ENCODE data around the gene NTSR1.

DNA sequence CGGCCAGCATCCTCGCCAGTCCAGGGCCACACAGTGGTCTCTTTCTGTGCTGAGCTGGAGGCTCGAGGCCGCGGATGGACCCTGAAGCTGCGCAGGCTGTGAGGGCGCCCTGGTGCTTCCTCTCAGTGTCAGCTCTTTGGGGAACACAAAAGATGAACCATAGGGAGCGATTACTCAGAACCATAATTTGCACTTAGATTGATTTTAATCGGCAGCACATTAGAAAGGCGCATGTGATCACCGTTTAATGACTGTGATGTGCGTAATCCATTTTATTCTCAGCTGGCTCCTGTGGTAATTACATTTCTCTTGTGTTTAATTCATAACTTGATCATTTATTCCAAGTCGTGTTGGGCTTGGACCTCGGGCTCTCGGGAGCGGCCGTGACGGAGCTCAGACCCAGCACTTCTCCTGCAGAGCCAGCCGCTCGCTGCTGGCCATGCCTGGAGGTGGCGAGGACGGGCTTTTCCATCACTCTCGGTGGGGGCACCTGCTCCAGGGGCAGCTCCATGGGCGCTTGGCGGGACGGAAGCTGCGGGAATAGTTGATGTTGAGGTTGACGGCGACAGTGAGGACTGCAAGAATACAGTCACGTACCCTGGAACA lies 25.6 kb upstream of the NTSR1 start:
- no peak for TF ChIP-seq EP300 (IDR thresholded peaks at IDR 0.05)
- TF ChIP-seq CTCF (IDR thresholded peaks at IDR 0.05): no peak
- TF ChIP-seq POLR2AphosphoS5 (IDR thresholded peaks at IDR 0.05): no peak
